ENCODE data around the gene ANKRD12. TPM values are rescaled to one million over a fixed set of nuclear protein-coding genes. Genes with fewer than 3 reads are reported as not detected.
A peak's percentile ranks its signal among the peaks of the same experiment; 100 is the strongest.

ANKRD12 gene
- total and polyA plus RNA-seq, 2 donors (not counting 1 experiment from before 2014, with no cell fraction given) = 8.0 to 183 TPM

DNA sequence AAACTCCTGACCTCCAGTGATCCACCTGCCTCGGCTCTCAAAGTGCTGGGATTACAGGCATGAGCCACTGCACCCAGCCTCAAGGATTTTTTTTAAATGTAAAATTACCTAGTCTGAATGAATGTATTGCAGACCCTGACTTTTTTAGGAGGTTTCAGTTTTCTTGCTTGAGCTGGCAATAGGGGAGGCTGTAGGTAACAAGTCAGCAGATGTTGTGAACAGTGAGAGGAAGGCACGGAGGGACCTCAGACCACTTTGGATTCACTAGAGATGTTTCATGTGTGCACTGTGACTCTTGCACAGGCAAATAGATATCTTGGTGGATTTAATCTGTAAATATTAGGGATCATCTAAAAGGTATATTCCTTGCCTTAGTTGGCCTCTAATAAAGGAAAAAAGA is 27.7 kb upstream of the ANKRD12 start:
- peak overlapping the region; percentile 84 for H3K27ac Mint-ChIP-seq
- DNase-seq (no peak), ATAC-seq (ENCODE audit: low read depth) (no peak)
- intact Hi-C loops (cut with micrococcal nuclease) = loop anchor here (1.0 kb wide), 1 partner anchor 8 kb away; no protein-coding TSS in a partner anchor
- H3K4me1 Mint-ChIP-seq = peaks cover 85% of the 10 kb centered on the region
- TF ChIP-seq CTCF (IDR thresholded peaks at IDR 0.05) (no peak), EZH2 (IDR thresholded peaks at IDR 0.05; ENCODE audit: borderline replicate concordance, insufficient read depth, low read depth, low read length, poor library complexity, severe bottlenecking) (no peak)
- ChIA-PET POLR2A (interaction anchor here (2.7 kb wide), 1 partner anchor 28 kb away, joined by 11 read pairs; the partner anchor contains the start of gene ANKRD12), CTCF (interaction anchor here (0.7 to 2.2 kb wide), 8 partner anchors 10 to 37 kb away, joined by 3 to 10 read pairs (median 4); partner anchors contain the start of gene ANKRD12)
- peak overlapping the region; percentile 31 for H3K4me3 Mint-ChIP-seq
- no peaks in the 10 kb centered on the region for H3K9me3 Mint-ChIP-seq (ENCODE audit: insufficient read depth)
- peaks cover 5 to 10% of the 10 kb centered on the region in 2 experiments for H3K36me3 ChIP-seq (replicated peaks in 1 of 2; ENCODE audit: control extremely low read depth in 1 of 2, control insufficient read depth in 1 of 2, extremely low read depth in 1 of 2, insufficient read depth in 2 of 2, low read length in 1 of 2)
- H3K4me3 ChIP-seq (ENCODE audit: control extremely low read depth in 1 of 5, extremely low read depth in 1 of 5, insufficient read depth in 1 of 5, low read depth in 2 of 5, low read length in 4 of 5) = no peak overlapping the region
- H3K27me3 ChIP-seq (replicated peaks in 1 of 4; ENCODE audit: control extremely low read depth in 1 of 4, control insufficient read depth in 3 of 4, insufficient read depth in 4 of 4, low read length in 3 of 4) = no peaks in the 10 kb centered on the region
- H2AFZ ChIP-seq (ENCODE audit: insufficient read depth, low read depth, low read length, poor library complexity, severe bottlenecking) = no peak overlapping the region
- no peak overlapping the region for H3K9ac ChIP-seq (ENCODE audit: low read length)
- peaks cover 85 to 94% of the 10 kb centered on the region in 2 donors for H3K4me1 ChIP-seq (ENCODE audit: control insufficient read depth in 2 of 2, insufficient read depth in 2 of 2, low read length in 2 of 2)
- H3K27ac ChIP-seq (ENCODE audit: low read length in 2 of 2) = peak overlapping the region in 1 of 2 donors; percentile 99
- peak overlapping the region; percentile 1 for H3K4me2 ChIP-seq (replicated peaks; ENCODE audit: low read depth, low read length, poor library complexity, severe bottlenecking)
- peaks cover 100% of the 10 kb centered on the region for H3K79me2 ChIP-seq (ENCODE audit: control insufficient read depth, insufficient read depth, low read length)
- no peaks in the 10 kb centered on the region for H3K27me3 Mint-ChIP-seq
- no peaks in the 10 kb centered on the region for H4K20me1 ChIP-seq (ENCODE audit: control insufficient read depth, insufficient read depth, low read length, poor library complexity, severe bottlenecking)
- 33% methylated on average over 1 of the region's 2 CpGs for WGBS (ENCODE audit: insufficient coverage)
- H3K9me3 ChIP-seq (ENCODE audit: control extremely low read depth in 1 of 3, control insufficient read depth in 2 of 3, insufficient read depth in 1 of 3, low read length in 2 of 3) = no peaks in the 10 kb centered on the region

- Histone ChIP-seq H3K27ac (ENCODE audit: low read length in 2 of 2) (peak overlapping the region; percentile 11 to 99), H3K4me1 (ENCODE audit: control insufficient read depth in 2 of 2, insufficient read depth in 2 of 2, low read length in 2 of 2) (peaks cover 81 to 94% of the 10 kb centered on the region in 2 donors), H2AFZ (ENCODE audit: insufficient read depth, low read depth, low read length, poor library complexity, severe bottlenecking) (no peak overlapping the region), H3K9ac (ENCODE audit: low read length) (no peak overlapping the region), H4K20me1 (ENCODE audit: control insufficient read depth, insufficient read depth, low read length, poor library complexity, severe bottlenecking) (no peaks in the 10 kb centered on the region), H3K4me2 (replicated peaks; ENCODE audit: low read depth, low read length, poor library complexity, severe bottlenecking) (peak overlapping the region; percentile 2), H3K9me3 (ENCODE audit: control extremely low read depth in 1 of 3, control insufficient read depth in 2 of 3, insufficient read depth in 1 of 3, low read length in 2 of 3) (no peaks in the 10 kb centered on the region), H3K36me3 (replicated peaks in 1 of 2; ENCODE audit: control extremely low read depth in 1 of 2, control insufficient read depth in 1 of 2, extremely low read depth in 1 of 2, insufficient read depth in 2 of 2, low read length in 1 of 2) (peaks cover 5 to 10% of the 10 kb centered on the region in 2 experiments), H3K4me3 (ENCODE audit: control extremely low read depth in 1 of 5, extremely low read depth in 1 of 5, insufficient read depth in 1 of 5, low read depth in 2 of 5, low read length in 4 of 5) (no peak overlapping the region), H3K27me3 (replicated peaks in 1 of 4; ENCODE audit: control extremely low read depth in 1 of 4, control insufficient read depth in 3 of 4, insufficient read depth in 4 of 4, low read length in 3 of 4) (no peaks in the 10 kb centered on the region), H3K79me2 (ENCODE audit: control insufficient read depth, insufficient read depth, low read length) (peaks cover 99% of the 10 kb centered on the region)
- intact Hi-C loops (cut with micrococcal nuclease) = loop anchor here (1.0 kb wide), 1 partner anchor 8 kb away; no protein-coding TSS in a partner anchor
- H3K9me3 Mint-ChIP-seq (ENCODE audit: insufficient read depth) = no peaks in the 10 kb centered on the region
- H3K4me3 Mint-ChIP-seq = peak overlapping the region; percentile 31
- peak overlapping the region; percentile 84 for H3K27ac Mint-ChIP-seq
- POLR2A ChIA-PET = interaction anchor here (2.7 kb wide), 1 partner anchor 27 kb away, joined by 11 read pairs; the partner anchor contains the start of gene ANKRD12
- DNase-seq (no peak), ATAC-seq (ENCODE audit: low read depth) (no peak)
- peaks cover 83% of the 10 kb centered on the region for H3K4me1 Mint-ChIP-seq
- 100% methylated on average over 2 of the region's 4 CpGs for WGBS (ENCODE audit: insufficient coverage)
- CTCF ChIA-PET = interaction anchor here (0.7 to 2.2 kb wide), 10 partner anchors 9 to 38 kb away, joined by 3 to 10 read pairs (median 4); partner anchors contain the start of gene ANKRD12
- H3K27me3 Mint-ChIP-seq = no peaks in the 10 kb centered on the region
- TF ChIP-seq EZH2 (IDR thresholded peaks at IDR 0.05; ENCODE audit: borderline replicate concordance, insufficient read depth, low read depth, low read length, poor library complexity, severe bottlenecking) (no peak), CTCF (IDR thresholded peaks at IDR 0.05) (no peak)
Measured at GRCh38 chr18:9109523-9109922, 27.1 kb upstream of the ANKRD12 start.

Data from B cell (primary cell).